Kidney (tissue), 14 donors: ENCODE data around the gene ANGPT4. TPM values are rescaled to one million over a fixed set of nuclear protein-coding genes. Genes with fewer than 3 reads are reported as not detected.
A peak's percentile ranks its signal among the peaks of the same experiment; 100 is the strongest.
"Not testable (repeated sequence)": the region's sequence is repeated elsewhere in the genome, so short reads cannot be mapped to it uniquely, and the experiment has no call there.

ENCODE experiments used
- DNase-seq, 5 donors: peaks; one replicate each; pipeline ENCODE4 v3.0.0-alpha.2; 2013 to 2020
- FAIRE-seq: peaks from 2 replicates; lab custom pipeline; 2012; peaks lifted over from hg19 to GRCh38; lab: Jason Lieb, UNC
- H3K27ac ChIP-seq, 2 donors: one replicate each; pipeline ENCODE4 v1.7.0; 2013; ENCODE audit warnings: low read depth in 2 of 2, low read length in 2 of 2, inconsistent platforms in 1 of 2
- H3K27me3 ChIP-seq: one replicate; pipeline ENCODE4 v1.7.1; 2013; ENCODE audit warnings: low read length, inconsistent platforms; ENCODE audit not compliant: control insufficient read depth, insufficient read depth
- H3K36me3 ChIP-seq, 3 donors: one replicate each; pipeline versions ENCODE4 v1.7.0 to v1.7.1; 2013; ENCODE audit warnings: low read length in 3 of 3, control low read depth in 1 of 3, inconsistent platforms in 1 of 3; ENCODE audit not compliant: insufficient read depth in 3 of 3, control insufficient read depth in 2 of 3
- H3K4me1 ChIP-seq, 3 donors: one replicate each; pipeline versions ENCODE4 v1.7.0 to v1.7.1; 2013; ENCODE audit warnings: low read length in 3 of 3, inconsistent platforms in 1 of 3, low read depth in 1 of 3; ENCODE audit not compliant: control insufficient read depth in 2 of 3, insufficient read depth in 2 of 3
- H3K4me3 ChIP-seq, 3 donors: one replicate each; pipeline versions ENCODE4 v1.7.0 to v1.8.1; 2013; ENCODE audit warnings: low read length in 3 of 3, control low read depth in 1 of 3, inconsistent platforms in 1 of 3
- H3K9ac ChIP-seq, 3 donors: one replicate each; pipeline versions ENCODE4 v1.7.0 to v1.7.1; 2013; ENCODE audit warnings: low read length in 3 of 3, control low read depth in 1 of 3, inconsistent platforms in 1 of 3
- H3K9me3 ChIP-seq, 3 donors: one replicate each; pipeline versions ENCODE4 v1.7.0 to v1.7.1; 2013; ENCODE audit warnings: low read length in 3 of 3, control low read depth in 1 of 3, inconsistent platforms in 1 of 3; ENCODE audit not compliant: control insufficient read depth in 2 of 3, insufficient read depth in 1 of 3
- intact Hi-C: fragments of 100-400 bp; cut with DNase I; formaldehyde crosslinking; loops from one replicate; pipeline ENCODE4 v1.11.1; 2022
- polyA plus RNA-seq: library from polyadenylated mRNA; stranded (reverse); fragments of 350-450 nt; fragmentation: Illumina TruSeq; extraction: RNeasy Lipid Tissue Mini Kit (QIAGEN cat#74804); gene quantifications from one replicate; pipeline ENCODE4 v1.2.3, GENCODE V29; 2014; ENCODE audit warnings: low read depth, low replicate concordance; ENCODE audit not compliant: insufficient read depth
- total RNA-seq: library from RNA; stranded (reverse); fragmentation: NEBNext Ultra II Directional; extraction: Animal tissue kit (Norgen Biotek cat#: 25700); gene quantifications from one replicate; pipeline ENCODE4 v1.2.1, GENCODE V29; 2021
- TF ChIP-seq, protein P1 (sequence below): IDR thresholded peaks from 3 replicates; pipeline ENCODE4 v1.5.1; 2012; ENCODE audit warnings: mild to moderate bottlenecking, moderate library complexity, borderline replicate concordance; ENCODE audit not compliant: insufficient read depth; ENCODE audit errors: extremely low read depth
- donor health status: control.
- donor health status: control.
- donor health status: control.
- donor health status: control.
- donor health status: control.
- donor health status: DM: yes; HTN: yes; CAD: no.
- donor health status: Normal renal cell carcinoma (clear cell type).

ANGPT4 gene
- total and polyA plus RNA-seq, 2 donors from 2014 or later: 0.24 to 0.57 TPM

DNA sequence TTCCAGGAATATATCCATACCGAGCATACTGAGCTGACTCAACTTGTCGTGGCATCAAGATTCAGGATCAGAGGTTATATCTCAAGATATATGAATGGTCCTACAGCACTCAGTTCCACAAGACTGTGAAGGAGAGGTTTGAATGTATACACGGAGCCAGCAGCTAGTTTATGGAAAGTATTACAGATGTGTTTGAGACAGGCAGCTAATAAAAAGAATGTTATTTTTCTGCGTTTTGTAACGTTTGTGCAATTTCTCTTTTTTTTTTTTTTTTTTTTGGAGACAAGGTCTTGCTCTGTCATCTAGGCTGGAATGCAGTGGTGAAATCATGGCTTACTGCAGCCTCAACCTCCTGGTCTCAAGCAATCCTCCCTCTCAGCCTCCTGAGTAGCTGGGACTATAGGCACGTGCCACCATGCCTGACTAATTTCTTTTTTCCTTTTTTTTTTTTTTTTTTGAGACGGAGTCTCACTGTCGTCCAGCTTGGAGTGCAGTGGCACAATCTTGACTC, 86.1 kb downstream of the ANGPT4 start:
- Histone ChIP-seq H3K27me3 (no peaks in the 10 kb centered on the region), H3K36me3 (no peaks in the 10 kb centered on the region), H3K27ac (no peak overlapping the region), H3K9me3 (no peaks in the 10 kb centered on the region), H3K9ac (no peak overlapping the region), H3K4me3 (no peak overlapping the region), H3K4me1 (peaks cover 0 to 7% (median 0%) of the 10 kb centered on the region in 3 donors)
- DNase-seq: peak in 1 of 5 donors; percentile 1
- FAIRE-seq: no peak
- intact Hi-C loops: no loop called here
- TF ChIP-seq, protein P1, sequence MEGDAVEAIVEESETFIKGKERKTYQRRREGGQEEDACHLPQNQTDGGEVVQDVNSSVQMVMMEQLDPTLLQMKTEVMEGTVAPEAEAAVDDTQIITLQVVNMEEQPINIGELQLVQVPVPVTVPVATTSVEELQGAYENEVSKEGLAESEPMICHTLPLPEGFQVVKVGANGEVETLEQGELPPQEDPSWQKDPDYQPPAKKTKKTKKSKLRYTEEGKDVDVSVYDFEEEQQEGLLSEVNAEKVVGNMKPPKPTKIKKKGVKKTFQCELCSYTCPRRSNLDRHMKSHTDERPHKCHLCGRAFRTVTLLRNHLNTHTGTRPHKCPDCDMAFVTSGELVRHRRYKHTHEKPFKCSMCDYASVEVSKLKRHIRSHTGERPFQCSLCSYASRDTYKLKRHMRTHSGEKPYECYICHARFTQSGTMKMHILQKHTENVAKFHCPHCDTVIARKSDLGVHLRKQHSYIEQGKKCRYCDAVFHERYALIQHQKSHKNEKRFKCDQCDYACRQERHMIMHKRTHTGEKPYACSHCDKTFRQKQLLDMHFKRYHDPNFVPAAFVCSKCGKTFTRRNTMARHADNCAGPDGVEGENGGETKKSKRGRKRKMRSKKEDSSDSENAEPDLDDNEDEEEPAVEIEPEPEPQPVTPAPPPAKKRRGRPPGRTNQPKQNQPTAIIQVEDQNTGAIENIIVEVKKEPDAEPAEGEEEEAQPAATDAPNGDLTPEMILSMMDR: no peak

DNA sequence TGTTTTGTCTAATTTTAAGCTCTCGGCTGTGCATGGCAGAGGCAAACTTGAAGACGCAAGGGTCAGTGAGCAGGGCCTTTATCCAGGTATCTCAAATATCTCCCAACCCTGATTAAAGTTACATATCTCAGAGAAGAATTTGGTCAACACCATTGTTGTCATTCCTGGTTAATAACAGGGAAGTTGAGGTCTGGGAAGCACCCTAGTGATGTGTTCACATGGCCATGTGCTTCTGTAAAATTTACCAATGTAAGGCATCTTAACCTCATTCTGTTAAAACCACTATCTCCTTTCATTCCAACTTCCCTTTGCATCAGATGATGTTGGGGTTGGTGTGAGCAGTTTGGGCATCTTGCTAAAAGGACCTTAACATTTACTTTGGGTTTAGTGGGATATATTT, 86.6 kb downstream of the ANGPT4 start:
- Histone ChIP-seq H3K27me3 (no peaks in the 10 kb centered on the region), H3K9me3 (no peaks in the 10 kb centered on the region), H3K27ac (no peak overlapping the region), H3K9ac (no peak overlapping the region), H3K4me3 (no peak overlapping the region), H3K4me1 (peaks cover 0 to 5% (median 0%) of the 10 kb centered on the region in 3 donors), H3K36me3 (no peaks in the 10 kb centered on the region)
- intact Hi-C loops: no loop called here
- TF ChIP-seq, protein P1: no peak
- DNase-seq (no peak), FAIRE-seq (no peak)

DNA sequence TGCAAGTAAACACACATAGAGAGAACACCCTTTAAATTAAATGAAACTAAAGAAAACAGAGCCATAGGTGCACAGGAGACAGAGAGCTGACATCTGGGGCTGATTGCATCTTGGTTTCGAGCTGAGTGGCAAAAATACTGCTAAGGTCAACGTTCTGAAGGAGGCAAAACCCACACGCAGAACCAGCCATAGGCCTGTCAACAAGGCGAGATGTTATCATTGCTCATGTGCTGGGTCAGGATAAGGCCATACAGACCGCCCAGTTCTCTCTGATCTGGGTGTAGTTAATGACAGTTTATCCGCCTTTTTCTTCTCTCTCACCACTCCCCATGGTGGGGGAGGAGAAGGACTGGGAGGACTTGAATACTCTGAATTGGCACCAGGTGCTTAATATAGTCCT, 87.1 kb downstream of the ANGPT4 start:
- intact Hi-C loops: no loop called here
- FAIRE-seq: no peak
- Histone ChIP-seq H3K27ac (no peak overlapping the region), H3K9ac (no peak overlapping the region), H3K36me3 (no peaks in the 10 kb centered on the region), H3K9me3 (no peaks in the 10 kb centered on the region), H3K27me3 (no peaks in the 10 kb centered on the region), H3K4me3 (no peak overlapping the region), H3K4me1 (no peaks in the 10 kb centered on the region)
- peak in 1 of 5 donors; percentile 28 for DNase-seq
- TF ChIP-seq, protein P1: no peak

DNA sequence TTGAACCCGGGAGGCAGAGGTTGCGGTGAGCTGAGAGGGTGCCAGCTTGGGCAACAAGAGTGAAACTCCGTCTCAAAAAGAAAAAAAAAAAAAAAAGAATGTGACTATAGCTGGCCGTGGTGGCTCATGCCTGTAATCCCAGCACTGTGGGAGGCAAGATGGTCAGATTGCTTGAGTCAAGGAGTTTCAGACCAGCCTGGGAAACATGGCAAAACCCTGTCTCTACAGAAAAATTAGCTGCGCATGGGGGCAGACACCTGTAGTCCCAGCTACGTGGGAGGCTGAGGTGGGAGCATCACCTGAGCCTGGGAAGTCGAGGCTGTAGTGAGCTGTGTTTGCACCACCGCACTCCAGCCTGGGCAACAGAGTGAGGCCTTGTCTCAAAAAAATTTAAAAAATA, 88.2 kb downstream of the ANGPT4 start:
- FAIRE-seq, H3K4me1 ChIP-seq, H3K36me3 ChIP-seq, H3K9ac ChIP-seq, H3K4me3 ChIP-seq, intact Hi-C loops, H3K27ac ChIP-seq, H3K9me3 ChIP-seq, H3K27me3 ChIP-seq: not testable (repeated sequence)
- DNase-seq: peak in 1 of 5 donors; percentile 20
